Stimulated activated CD4-positive, alpha-beta T cell treated with anti-CD3 and anti-CD28 coated beads, Interleukin-2, amount 100 ng/mL, for 4 hours (primary cell): ENCODE data around the gene TELO2.
"Not testable (repeated sequence)": the region's sequence is repeated elsewhere in the genome, so short reads cannot be mapped to it uniquely, and the experiment has no call there.

Experiments used
- DNase-seq: peaks from one replicate; pipeline ENCODE4 v3.0.0-alpha.2; 2020; ENCODE audit warnings: low read depth

TELO2 gene

GRCh38 chr16:1475552-1476114 is 17.5 kb upstream of the TELO2 start:
- DNase-seq: no peak

- no peak for DNase-seq
Measured at GRCh38 chr16:1477033-1477432, 16.1 kb upstream of the TELO2 start.

- DNase-seq: not testable (repeated sequence)
Measured at GRCh38 chr16:1478937-1479336, 14.2 kb upstream of the TELO2 start.

- DNase-seq: no peak
Measured at GRCh38 chr16:1481906-1482835, 11.0 kb upstream of the TELO2 start.

- DNase-seq: no peak
Measured at GRCh38 chr16:1485847-1486496, 7.2 kb upstream of the TELO2 start.

- no peak for DNase-seq
Measured at GRCh38 chr16:1486551-1487390, 6.4 kb upstream of the TELO2 start.

DNA sequence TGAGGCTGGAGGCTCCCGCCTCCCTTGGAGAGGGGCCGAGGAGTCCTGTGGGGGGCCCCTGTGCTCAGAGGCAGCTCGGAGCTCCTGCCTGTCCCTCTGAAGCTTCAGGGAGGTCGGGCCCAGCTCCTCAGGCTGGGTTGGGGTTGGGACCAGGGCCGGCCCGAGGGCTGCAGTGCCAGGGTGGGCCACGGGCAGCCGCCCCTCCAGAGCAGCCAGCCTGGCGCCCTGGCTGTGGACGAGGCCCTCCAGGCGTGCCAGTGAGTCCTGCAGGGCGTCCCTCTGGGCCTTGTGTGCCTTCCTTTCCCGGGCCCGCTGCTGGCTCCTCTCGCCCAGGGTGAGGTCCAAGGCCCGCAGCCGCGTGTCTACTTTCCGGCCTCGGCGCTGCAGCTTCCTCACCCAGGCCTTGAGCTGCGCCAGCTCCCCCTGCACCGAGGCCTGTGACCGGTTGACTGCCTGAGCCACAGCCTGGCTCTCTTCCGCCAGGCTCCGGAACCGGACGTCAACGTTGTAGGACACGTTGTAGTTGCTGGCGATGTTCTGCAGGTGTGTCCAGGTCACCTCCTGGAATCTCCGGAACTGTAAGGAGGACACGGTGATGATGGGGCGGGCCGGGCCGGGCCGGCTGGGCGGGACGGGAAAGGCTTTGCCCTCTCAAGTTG is 5.6 kb upstream of the TELO2 start:
- DNase-seq: no peak

DNA sequence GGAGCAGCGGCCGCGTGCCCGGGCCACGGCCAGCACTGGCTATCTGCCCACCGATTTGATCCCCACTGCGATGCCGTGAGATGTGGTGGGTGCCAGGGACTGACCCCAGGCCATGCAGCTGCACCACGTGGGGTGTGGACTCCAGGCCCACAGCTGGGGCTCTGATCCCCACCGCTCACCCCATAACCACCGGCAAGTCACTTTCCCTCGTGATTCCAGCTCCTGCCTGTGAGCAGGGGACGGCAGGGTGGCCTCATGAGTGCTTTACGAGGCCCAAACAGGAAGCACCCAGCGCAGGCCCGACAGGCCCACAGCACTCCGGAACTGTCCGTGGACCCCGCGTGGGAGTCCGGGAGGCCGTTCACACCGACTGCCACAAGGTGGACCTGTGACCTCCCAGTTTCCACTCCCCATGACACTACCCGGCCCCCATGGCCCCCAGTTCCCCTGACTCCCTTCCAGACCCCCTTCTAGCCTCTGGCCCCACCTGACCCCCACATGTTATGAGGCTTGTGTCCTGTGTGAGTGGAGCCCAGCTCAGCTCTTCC is 5.0 kb upstream of the TELO2 start:
- no peak for DNase-seq

- no peak for DNase-seq
Measured at GRCh38 chr16:1488619-1489018, 4.5 kb upstream of the TELO2 start, which contains the start of gene PTX4. TSS of gene PTX4 (minus strand) at chr16:1488944. CDS start at chr16:1488909, 35 bp downstream.

GRCh38 chr16:1489077-1489476 is 4.1 kb upstream of the TELO2 start:
- no peak for DNase-seq

DNA sequence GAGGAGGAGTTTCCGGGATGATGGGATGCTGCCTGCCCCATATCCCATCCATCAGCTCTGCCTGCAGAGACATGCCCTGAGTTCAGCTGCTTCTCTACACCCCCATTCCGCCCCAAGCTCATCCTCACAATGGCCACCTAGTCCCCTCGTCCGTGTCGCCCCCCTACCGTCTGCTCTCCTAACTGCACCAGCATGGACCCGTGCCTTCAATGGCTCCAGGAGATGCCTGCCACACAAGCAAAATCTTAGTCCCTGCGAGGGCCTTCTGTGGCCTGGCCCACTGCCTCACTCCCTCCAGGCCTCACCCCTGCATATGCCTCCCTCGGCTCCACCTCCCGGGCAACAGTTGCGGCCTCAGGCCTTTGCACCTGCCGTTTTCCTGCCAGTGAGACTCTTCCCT is 1.8 kb upstream of the TELO2 start:
- no peak for DNase-seq

- no peak for DNase-seq
Measured at GRCh38 chr16:1492082-1492922, 858 bp upstream of the TELO2 start.

- DNase-seq: no peak
Measured at GRCh38 chr16:1493746-1494094, 560 bp downstream of the TELO2 start.

DNA sequence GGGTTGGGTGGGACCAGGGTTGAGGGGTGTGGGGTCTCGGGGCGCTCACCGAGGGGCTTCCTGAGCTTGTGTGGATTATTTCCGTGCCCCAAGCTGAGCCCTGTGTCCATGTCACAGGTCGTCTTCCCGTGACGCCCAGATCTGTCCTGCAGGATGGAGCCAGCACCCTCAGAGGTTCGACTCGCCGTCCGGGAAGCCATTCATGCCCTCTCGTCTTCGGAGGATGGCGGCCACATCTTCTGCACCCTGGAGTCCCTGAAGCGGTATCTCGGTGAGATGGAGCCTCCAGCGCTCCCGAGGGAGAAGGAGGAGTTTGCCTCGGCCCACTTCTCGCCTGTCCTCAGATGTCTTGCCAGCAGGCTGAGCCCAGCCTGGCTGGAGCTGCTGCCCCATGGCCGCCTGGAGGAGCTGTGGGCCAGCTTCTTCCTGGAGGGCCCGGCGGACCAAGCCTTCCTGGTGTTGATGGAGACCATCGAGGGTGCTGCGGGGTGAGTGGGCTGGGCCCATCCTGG is 1.0 kb downstream of the TELO2 start:
- DNase-seq: no peak

- DNase-seq: no peak
Measured at GRCh38 chr16:1494711-1495110, 1.6 kb downstream of the TELO2 start.

- DNase-seq: no peak
Measured at GRCh38 chr16:1495211-1495888, 2.2 kb downstream of the TELO2 start.

- no peak for DNase-seq
Measured at GRCh38 chr16:1495889-1496262, 2.7 kb downstream of the TELO2 start.

GRCh38 chr16:1496464-1496863 is 3.3 kb downstream of the TELO2 start:
- no peak for DNase-seq

- DNase-seq: no peak
Measured at GRCh38 chr16:1497014-1497598, 3.9 kb downstream of the TELO2 start.
